ENCODE measurements around the gene ZNF44. TPM values are rescaled to one million over a fixed set of nuclear protein-coding genes. Genes with fewer than 3 reads are reported as not detected.

ZNF44 gene
- total and polyA plus RNA-seq, 7 donors, result 2.6 to 8.5 (median 5.8) TPM

DNA sequence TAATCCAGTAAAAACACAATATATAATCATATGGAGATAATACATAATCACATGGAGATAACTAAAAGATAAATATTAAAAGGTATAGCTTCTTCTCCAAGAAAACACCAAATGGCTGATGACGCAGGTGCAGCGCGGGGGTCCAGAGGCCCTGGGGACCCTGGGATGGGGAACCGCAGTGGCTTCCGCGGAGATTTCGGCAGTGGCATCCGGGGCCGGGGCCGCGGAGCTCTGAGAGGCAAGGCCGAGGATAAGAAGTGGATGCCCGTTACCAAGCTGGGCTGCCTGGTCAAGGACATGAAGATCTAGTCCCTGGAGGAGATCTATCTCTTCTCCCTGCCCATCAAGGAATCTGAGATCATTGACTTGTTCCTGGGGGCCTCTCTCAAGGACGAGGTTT, 10.5 kb downstream of the ZNF44 start:
- Histone ChIP-seq H3K4me1 (peaks cover 10% of the 10 kb centered on the region), H3K9me3 (peaks cover 10% of the 10 kb centered on the region), H3K36me3 (ENCODE audit: insufficient read depth in 1 of 2, low read depth in 1 of 2) (no peaks in the 10 kb centered on the region), H3K27me3 (ENCODE audit: insufficient read depth in 3 of 3, low read length in 2 of 3) (no peaks in the 10 kb centered on the region), H3K4me3 (no peak overlapping the region), H3K27ac (no peak overlapping the region)
- intact Hi-C loops (cut with DNase I), result no loop called here
- DNase-seq, result no peak
- no peak for ATAC-seq
- 97 to 98% (median 97%) methylated on average over 14 of the region's 14 CpGs for WGBS, 3 donors
- TF ChIP-seq CTCF (IDR thresholded peaks at IDR 0.05), result no peak

GRCh38 chr19:12278713-12279112, 16.0 kb downstream of the ZNF44 start:
- H3K27me3 ChIP-seq (ENCODE audit: insufficient read depth in 3 of 3, low read length in 2 of 3), result no peaks in the 10 kb centered on the region
- H3K27ac ChIP-seq, result no peak overlapping the region
- DNase-seq (no peak), ATAC-seq (no peak)
- intact Hi-C loops (cut with DNase I), result loop anchor here in 1 of 2 donors (5.0 kb wide), 1 partner anchor 36 kb away; no protein-coding TSS in a partner anchor
- H3K9me3 ChIP-seq, result peaks cover 61% of the 10 kb centered on the region
- H3K4me1 ChIP-seq, result no peaks in the 10 kb centered on the region
- 72 to 86% (median 77%) methylated on average over 2 of the region's 2 CpGs for WGBS, 3 donors
- H3K36me3 ChIP-seq (ENCODE audit: insufficient read depth in 1 of 2, low read depth in 1 of 2), result peaks cover 3 to 23% of the 10 kb centered on the region in 2 donors
- H3K4me3 ChIP-seq, result no peak overlapping the region
- no peak for TF ChIP-seq CTCF (IDR thresholded peaks at IDR 0.05)

DNA sequence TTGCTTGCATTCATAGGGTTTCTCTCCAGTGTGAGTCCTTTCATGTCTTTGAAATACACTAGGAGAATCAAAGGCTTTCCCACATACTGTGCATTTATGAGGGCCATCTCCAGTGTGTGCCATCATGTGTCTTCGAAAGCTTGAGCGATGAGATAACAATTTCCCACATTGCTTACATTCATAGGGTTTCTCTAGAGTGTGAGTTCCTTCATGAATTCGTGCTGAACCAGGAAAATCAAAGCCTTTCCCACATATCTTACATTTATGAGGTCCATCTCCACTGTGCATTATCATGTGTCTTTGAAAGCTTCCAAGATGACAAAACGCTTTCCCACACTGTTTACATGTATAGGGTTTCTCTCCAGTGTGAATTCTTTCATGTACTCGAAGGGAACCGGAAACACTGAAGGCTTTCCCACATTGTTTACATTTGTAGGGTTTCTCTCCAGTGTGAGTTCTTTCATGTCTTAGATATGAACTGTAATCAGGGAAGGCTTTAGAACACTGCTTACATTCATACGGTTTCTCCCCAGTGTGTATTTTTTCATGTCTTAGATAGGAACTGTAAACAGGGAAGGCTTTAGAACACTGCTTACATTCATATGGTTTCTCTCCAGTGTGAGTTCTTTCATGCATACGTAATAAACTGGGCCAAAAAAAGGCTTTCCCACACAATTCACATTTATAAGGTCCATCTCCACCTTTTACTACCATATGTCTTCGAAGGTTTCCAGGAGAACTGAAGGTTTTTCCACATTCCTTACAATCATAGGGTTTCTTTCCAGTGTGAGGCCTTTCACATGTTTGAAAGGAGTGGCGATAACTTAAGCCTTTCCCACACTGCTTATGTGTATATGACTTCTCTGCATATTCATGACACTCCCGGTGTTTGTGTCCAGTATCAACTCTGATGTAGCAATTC, 21.4 kb downstream of the ZNF44 start:
- intact Hi-C loops (cut with DNase I), result no loop called here
- no peak overlapping the region for H3K4me3 ChIP-seq
- H3K9me3 ChIP-seq, result peaks cover 96% of the 10 kb centered on the region
- DNase-seq, result no peak
- H3K27me3 ChIP-seq (ENCODE audit: insufficient read depth in 3 of 3, low read length in 2 of 3), result no peaks in the 10 kb centered on the region
- H3K36me3 ChIP-seq (ENCODE audit: insufficient read depth in 1 of 2, low read depth in 1 of 2), result peaks cover 25 to 68% of the 10 kb centered on the region in 2 donors
- no peaks in the 10 kb centered on the region for H3K4me1 ChIP-seq
- H3K27ac ChIP-seq, result no peak overlapping the region
- TF ChIP-seq CTCF (IDR thresholded peaks at IDR 0.05), result no peak
- no peak for ATAC-seq
- 97 to 98% (median 97%) methylated on average over 11 of the region's 11 CpGs for WGBS, 3 donors

GRCh38 chr19:12272386-12272785, 22.3 kb downstream of the ZNF44 start:
- Histone ChIP-seq H3K36me3 (ENCODE audit: insufficient read depth in 1 of 2, low read depth in 1 of 2) (peaks cover 25 to 68% of the 10 kb centered on the region in 2 donors), H3K27me3 (ENCODE audit: insufficient read depth in 3 of 3, low read length in 2 of 3) (no peaks in the 10 kb centered on the region), H3K4me3 (no peak overlapping the region), H3K27ac (no peak overlapping the region), H3K9me3 (peaks cover 92% of the 10 kb centered on the region), H3K4me1 (no peaks in the 10 kb centered on the region)
- ATAC-seq (no peak), DNase-seq (no peak)
- TF ChIP-seq CTCF (IDR thresholded peaks at IDR 0.05), result no peak
- 95 to 97% (median 97%) methylated on average over 5 of the region's 5 CpGs for WGBS, 3 donors
- intact Hi-C loops (cut with DNase I), result no loop called here
